HFFc6 (cell line): Measurements from ENCODE around the gene ADSS2. TPM values are rescaled to one million over a fixed set of nuclear protein-coding genes. Genes with fewer than 3 reads are reported as not detected.
"Not testable (repeated sequence)": the region's sequence is repeated elsewhere in the genome, so short reads cannot be mapped to it uniquely, and the experiment has no call there.

ENCODE experiments used
- DNase-seq: peaks from one replicate; pipeline ENCODE4 v3.0.0-alpha.2; 2018
- H3K27ac Mint-ChIP-seq: 2 replicates; pipeline ENCODE4 v1.8.0; 2020; ENCODE audit warnings: mild to moderate bottlenecking, mixed read lengths
- H3K27me3 Mint-ChIP-seq: 2 replicates; pipeline ENCODE4 v1.8.0; 2021; ENCODE audit warnings: mild to moderate bottlenecking, moderate library complexity, mixed read lengths; ENCODE audit not compliant: insufficient read depth
- H3K36me3 Mint-ChIP-seq: 2 replicates; pipeline ENCODE4 v1.8.0; 2021; ENCODE audit warnings: low read depth, mixed read lengths
- H3K4me1 Mint-ChIP-seq: 2 replicates; pipeline ENCODE4 v1.8.0; 2020; ENCODE audit warnings: low read depth, mixed read lengths
- H3K4me3 Mint-ChIP-seq: 2 replicates; pipeline ENCODE4 v1.8.0; 2020; ENCODE audit warnings: mild to moderate bottlenecking, moderate library complexity, mixed read lengths
- H3K9me3 Mint-ChIP-seq: 2 replicates; pipeline ENCODE4 v1.8.0; 2020; ENCODE audit warnings: mild to moderate bottlenecking, mixed read lengths
- CTCF ChIP-seq: fragments of 200-600 bp; sonication (generic); IDR thresholded peaks from 2 replicates; pipeline ENCODE4 v1.5.0; 2021; ENCODE audit warnings: antibody characterized with exemption, mild to moderate bottlenecking
- long read RNA-seq: library from polyadenylated mRNA; unstranded; transcript quantifications from one replicate; pipeline ENCODE4 v2.0.0, GENCODE V29; 2019
- total RNA-seq, 6 experiments: library from RNA; stranded (reverse); fragmentation: NEBNext Ultra II Directional; extraction: Animal tissue kit (Norgen Biotek cat#: 25700); gene quantifications; 2 replicates in 1 of 6; 3 replicates in 5 of 6; pipeline ENCODE4 v1.2.3, GENCODE V29; 2021

The ADSS2 gene
- total RNA-seq: 10 to 100 TPM; 38.6 to 45.0 (median 41.1) TPM
- long read RNA-seq, transcript ADSS-201 (13 exons, 2,780 nt): major isoform, 76 of 94 reads
- long read RNA-seq, partial matches to known transcripts: 8 of 94 reads
- long read RNA-seq, other reads (novel, unspliced or antisense): 10 of 94 reads

GRCh38 chr1:244451539-244451950, at the start of gene ADSS2:
Gene ADSS2, minus strand, starts transcription at chr1:244451909. Its CDS starts 92 bp downstream, at chr1:244451817.
- peak within 1 kb of the TSS; percentile 93 for H3K4me3 Mint-ChIP-seq
- no peaks in the 10 kb centered on the region for H3K9me3 Mint-ChIP-seq
- TF ChIP-seq CTCF: no peak
- peaks cover 62% of the 10 kb centered on the region for H3K4me1 Mint-ChIP-seq
- H3K27me3 Mint-ChIP-seq: no peaks in the 10 kb centered on the region
- no peak for DNase-seq
- peaks cover 22% of the 10 kb centered on the region for H3K36me3 Mint-ChIP-seq
- peak within 1 kb of the TSS; percentile 92 for H3K27ac Mint-ChIP-seq

- peaks cover 12% of the 10 kb centered on the region for H3K9me3 Mint-ChIP-seq
- H3K36me3 Mint-ChIP-seq, DNase-seq, H3K27me3 Mint-ChIP-seq, H3K4me1 Mint-ChIP-seq, H3K4me3 Mint-ChIP-seq, H3K27ac Mint-ChIP-seq: not testable (repeated sequence)
These were observed 48.8 kb upstream of the ADSS2 start for GRCh38 chr1:244500515-244500914.

GRCh38 chr1:244499484-244499883, 47.8 kb upstream of the ADSS2 start:
- peaks cover 12% of the 10 kb centered on the region for H3K9me3 Mint-ChIP-seq
- H3K4me3 Mint-ChIP-seq, H3K36me3 Mint-ChIP-seq, H3K4me1 Mint-ChIP-seq, H3K27me3 Mint-ChIP-seq, DNase-seq, H3K27ac Mint-ChIP-seq: not testable (repeated sequence)

- H3K27ac Mint-ChIP-seq: no peak overlapping the region
- no peaks in the 10 kb centered on the region; the same call in 1 of the 2 replicates for H3K27me3 Mint-ChIP-seq
- no peaks in the 10 kb centered on the region for H3K4me1 Mint-ChIP-seq
- no peaks in the 10 kb centered on the region for H3K36me3 Mint-ChIP-seq
- peaks cover 12% of the 10 kb centered on the region for H3K9me3 Mint-ChIP-seq
- DNase-seq: no peak
- no peak overlapping the region for H3K4me3 Mint-ChIP-seq
- TF ChIP-seq CTCF: no peak
These were observed 46.1 kb upstream of the ADSS2 start for GRCh38 chr1:244497805-244498204.

- Mint-ChIP-seq H3K36me3 (no peaks in the 10 kb centered on the region), H3K27me3 (no peaks in the 10 kb centered on the region; the same call in none of the 2 replicates), H3K27ac (no peak overlapping the region), H3K4me1 (no peaks in the 10 kb centered on the region), H3K9me3 (peaks cover 12% of the 10 kb centered on the region), H3K4me3 (no peak overlapping the region)
- DNase-seq: no peak
- no peak for TF ChIP-seq CTCF
These were observed 44.5 kb upstream of the ADSS2 start for GRCh38 chr1:244496186-244496585.

GRCh38 chr1:244494653-244495052, 42.9 kb upstream of the ADSS2 start:
- H3K27ac Mint-ChIP-seq: no peak overlapping the region
- no peak for DNase-seq
- H3K4me3 Mint-ChIP-seq: no peak overlapping the region
- H3K4me1 Mint-ChIP-seq: no peaks in the 10 kb centered on the region
- no peaks in the 10 kb centered on the region for H3K9me3 Mint-ChIP-seq
- no peak for TF ChIP-seq CTCF
- no peaks in the 10 kb centered on the region for H3K36me3 Mint-ChIP-seq
- H3K27me3 Mint-ChIP-seq: no peaks in the 10 kb centered on the region; the same call in none of the 2 replicates

GRCh38 chr1:244484971-244485370, 33.3 kb upstream of the ADSS2 start:
- not testable (repeated sequence) for H3K27ac Mint-ChIP-seq, H3K36me3 Mint-ChIP-seq, H3K4me3 Mint-ChIP-seq

More at GRCh38 chr1:244484971-244485370, 33.3 kb upstream of the ADSS2 start:
- not testable (repeated sequence) for H3K27me3 Mint-ChIP-seq, DNase-seq, H3K4me1 Mint-ChIP-seq, H3K9me3 Mint-ChIP-seq
